ES-I3 (cell line): ENCODE measurements around the gene ERGIC1.

Source experiments
- H3K36me3 ChIP-seq: 2 replicates; pipeline ENCODE4 v1.6.1; 2013; ENCODE audit warnings: mild to moderate bottlenecking, low read length, control low read depth, moderate library complexity; ENCODE audit not compliant: insufficient read depth
- H3K4me1 ChIP-seq: 2 replicates; pipeline ENCODE4 v1.6.1; 2013; ENCODE audit warnings: mild to moderate bottlenecking, control low read depth, low read length; ENCODE audit not compliant: insufficient read depth
- H3K9ac ChIP-seq: 2 replicates; pipeline ENCODE4 v1.6.1; 2013; ENCODE audit warnings: low read depth, mild to moderate bottlenecking, low read length, moderate library complexity
- H3K9me3 ChIP-seq: 2 replicates; pipeline ENCODE4 v1.6.1; 2013; ENCODE audit warnings: mild to moderate bottlenecking, low read length, moderate library complexity; ENCODE audit not compliant: control insufficient read depth, insufficient read depth

ERGIC1 gene

DNA sequence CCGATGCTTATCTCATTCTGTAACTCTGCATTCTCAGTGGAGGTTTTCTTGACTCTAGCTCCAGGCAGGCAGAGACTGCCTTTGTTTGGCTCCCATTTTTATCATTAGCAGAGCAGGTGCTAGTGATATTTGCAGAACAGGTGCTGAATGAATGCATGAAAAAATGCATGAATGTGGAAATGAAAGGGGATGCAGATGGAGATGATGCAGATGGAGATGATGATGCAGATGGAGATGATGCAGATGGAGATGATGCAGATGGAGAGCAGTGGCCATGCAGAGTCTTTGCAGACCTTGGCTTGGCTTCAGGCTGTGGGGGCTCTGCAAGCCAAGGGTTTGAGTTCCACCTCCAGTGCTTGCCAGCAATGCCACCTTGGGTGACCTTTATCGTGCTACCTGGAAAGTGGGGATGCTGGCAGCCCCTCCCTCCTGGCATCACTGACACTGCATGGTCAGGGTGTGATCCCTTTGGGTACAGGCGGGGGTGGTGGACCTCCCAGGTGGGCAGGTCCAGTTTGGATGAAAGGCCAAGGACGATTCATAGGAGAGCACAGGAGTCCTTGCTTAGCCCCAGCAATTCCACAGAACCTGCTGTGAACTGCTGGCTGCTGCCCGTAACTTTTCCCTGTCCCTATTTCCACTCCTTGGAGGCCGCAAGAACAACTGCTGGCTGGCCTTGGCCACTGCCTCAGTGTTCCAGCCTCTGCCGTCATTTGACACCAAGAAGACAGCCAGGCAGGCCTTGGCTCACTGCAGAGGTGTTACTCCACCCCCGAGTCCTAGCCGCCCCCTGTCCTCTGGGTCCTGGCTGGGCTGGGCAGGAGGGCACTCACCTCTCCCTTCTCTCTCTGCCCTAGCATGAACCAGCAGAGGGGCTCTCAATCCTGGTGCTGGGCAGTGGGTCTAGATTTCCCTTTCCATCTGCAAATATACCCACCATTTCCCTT lies 33.0 kb downstream of the ERGIC1 start:
- Histone ChIP-seq H3K9me3 (no peaks in the 10 kb centered on the region), H3K36me3 (peaks cover 3% of the 10 kb centered on the region; the same call in 1 of the 2 replicates), H3K9ac (no peak overlapping the region), H3K4me1 (peaks cover 51% of the 10 kb centered on the region)

DNA sequence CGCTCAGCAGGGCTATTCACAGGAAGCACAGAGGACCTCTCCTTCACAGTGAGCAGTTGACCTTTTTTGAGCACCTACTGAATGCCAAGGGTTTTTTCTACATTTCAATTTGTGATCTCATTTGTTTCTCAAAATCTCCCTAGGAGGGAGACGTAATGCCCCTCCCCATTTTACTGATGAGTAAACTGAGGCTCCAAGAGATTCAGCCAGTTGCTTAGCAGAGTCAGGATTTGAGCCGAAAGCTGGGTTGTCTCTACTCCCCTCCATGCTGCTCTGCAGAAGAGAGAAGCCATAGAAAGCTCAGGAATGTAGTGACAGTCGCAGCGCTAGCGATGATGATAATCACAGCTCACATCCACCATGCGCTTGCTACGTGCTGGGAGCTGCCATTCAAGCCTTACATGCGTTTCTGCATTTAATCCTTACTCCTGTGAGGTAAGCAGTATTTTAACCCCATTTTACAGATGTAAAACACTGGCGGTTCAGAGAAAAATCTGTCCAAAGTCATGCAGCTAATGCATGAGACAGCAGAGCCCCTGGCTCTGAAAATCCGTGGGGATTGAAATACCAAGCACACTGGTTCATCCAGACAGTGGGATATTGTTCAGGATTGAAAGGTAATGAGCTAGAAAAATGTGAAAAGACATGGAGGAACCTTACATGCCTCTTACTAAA lies 33.8 kb downstream of the ERGIC1 start:
- no peaks in the 10 kb centered on the region for H3K9me3 ChIP-seq
- H3K4me1 ChIP-seq: peaks cover 51% of the 10 kb centered on the region
- peaks cover 2% of the 10 kb centered on the region; the same call in 1 of the 2 replicates for H3K36me3 ChIP-seq
- H3K9ac ChIP-seq: no peak overlapping the region

DNA sequence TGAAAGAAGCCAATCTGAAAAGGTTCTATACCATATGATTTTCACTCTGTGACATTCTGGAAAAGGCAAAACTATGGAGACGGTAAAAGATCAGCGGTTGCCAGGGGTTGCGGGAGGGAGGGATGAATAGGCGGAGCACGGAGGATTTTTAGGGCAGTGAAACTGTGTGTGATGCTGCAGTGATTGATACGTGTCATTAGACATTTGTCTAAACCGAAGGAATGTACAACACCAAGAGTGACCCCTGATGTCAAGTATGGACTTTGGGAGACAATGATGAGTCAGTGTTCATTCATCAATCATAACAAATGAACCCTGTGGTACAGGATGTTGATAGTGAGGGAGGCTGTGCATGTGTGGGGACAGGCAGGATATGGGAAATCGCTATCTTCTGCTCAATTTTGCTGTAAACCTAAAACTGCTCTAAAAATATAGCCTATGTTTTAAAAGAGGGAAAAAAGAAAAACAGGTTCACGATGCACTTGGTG lies 34.4 kb downstream of the ERGIC1 start:
- H3K4me1 ChIP-seq: peaks cover 55% of the 10 kb centered on the region
- peaks cover 2% of the 10 kb centered on the region; the same call in 1 of the 2 replicates for H3K36me3 ChIP-seq
- no peaks in the 10 kb centered on the region for H3K9me3 ChIP-seq
- no peak overlapping the region for H3K9ac ChIP-seq

DNA sequence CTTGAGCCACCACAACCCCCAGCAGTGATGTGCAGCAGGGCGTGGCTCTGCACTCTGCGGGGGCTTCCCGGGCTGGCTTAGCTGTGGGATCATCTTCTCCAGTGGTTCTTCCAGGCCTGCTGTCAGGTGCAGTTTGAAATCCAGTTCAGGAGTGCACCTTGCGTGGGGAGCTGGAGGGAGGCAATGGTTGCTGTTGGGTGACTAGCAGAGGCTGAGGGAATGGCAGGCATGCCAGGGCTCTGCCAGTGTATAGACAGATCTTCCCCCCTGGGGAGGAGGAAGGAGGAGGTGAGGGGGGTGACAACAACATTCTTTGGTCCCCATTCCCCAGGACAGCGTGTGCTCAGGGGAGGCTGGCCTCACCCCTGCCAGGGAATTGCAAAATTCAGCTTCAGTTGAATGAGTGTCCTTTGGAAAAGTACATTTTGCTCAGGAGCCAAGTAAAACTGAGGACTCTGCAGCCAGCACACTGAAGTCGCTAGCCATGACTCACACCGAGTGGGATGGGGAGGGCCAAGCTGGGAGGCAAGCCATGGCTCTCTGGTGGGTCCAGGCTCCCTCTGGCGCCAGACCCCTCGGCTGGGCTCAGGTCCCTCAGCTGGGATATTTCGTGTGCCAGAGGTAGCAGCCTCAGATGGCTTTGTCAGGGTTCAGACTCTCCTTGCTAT lies 35.0 kb downstream of the ERGIC1 start:
- Histone ChIP-seq H3K4me1 (peaks cover 55% of the 10 kb centered on the region), H3K36me3 (peaks cover 2% of the 10 kb centered on the region; the same call in 1 of the 2 replicates), H3K9me3 (no peaks in the 10 kb centered on the region), H3K9ac (no peak overlapping the region)

DNA sequence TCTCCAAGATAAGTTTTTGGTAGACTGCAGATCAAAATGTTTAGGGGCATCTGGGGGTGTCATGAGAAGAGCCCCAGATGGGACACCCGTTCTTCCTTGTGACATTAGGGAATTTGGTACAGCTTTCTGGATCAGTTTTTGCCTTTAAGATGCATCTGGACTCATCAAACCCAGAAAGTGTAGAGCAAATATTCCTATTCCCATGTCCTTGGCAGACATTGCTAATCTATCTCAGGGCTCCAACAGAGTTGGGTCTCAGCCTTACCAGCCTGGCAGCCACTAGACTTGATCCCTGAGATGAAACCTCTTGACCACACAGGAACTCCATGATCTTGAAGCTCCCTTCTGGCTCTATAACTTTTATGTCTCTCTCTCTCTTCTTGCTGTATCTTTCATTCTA lies 35.6 kb downstream of the ERGIC1 start:
- Histone ChIP-seq H3K9ac (no peak overlapping the region), H3K4me1 (peaks cover 55% of the 10 kb centered on the region), H3K36me3 (peaks cover 2% of the 10 kb centered on the region; the same call in 1 of the 2 replicates), H3K9me3 (no peaks in the 10 kb centered on the region)

DNA sequence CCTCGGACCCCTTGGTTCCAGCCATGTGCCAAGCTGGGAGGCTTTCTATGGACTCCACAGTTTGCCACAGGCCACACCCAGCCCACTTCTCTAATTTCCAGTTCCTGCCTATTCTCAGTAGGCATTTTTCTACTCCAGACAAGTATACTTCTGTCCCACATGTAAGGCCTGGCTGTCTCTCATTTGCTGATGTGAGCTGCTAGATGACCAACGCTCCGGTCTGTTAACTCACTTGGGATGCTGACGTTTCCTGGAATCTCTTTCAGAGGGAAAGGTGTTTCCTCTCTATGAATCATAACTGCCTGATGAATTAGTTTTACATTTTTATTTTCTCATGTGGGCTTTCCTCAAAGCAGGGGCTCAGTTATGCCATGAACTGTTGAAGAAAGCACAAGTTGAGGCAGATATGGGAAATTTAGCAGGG lies 36.3 kb downstream of the ERGIC1 start:
- Histone ChIP-seq H3K4me1 (peaks cover 55% of the 10 kb centered on the region), H3K9ac (no peak overlapping the region), H3K36me3 (peaks cover 2% of the 10 kb centered on the region; the same call in 1 of the 2 replicates), H3K9me3 (no peaks in the 10 kb centered on the region)

DNA sequence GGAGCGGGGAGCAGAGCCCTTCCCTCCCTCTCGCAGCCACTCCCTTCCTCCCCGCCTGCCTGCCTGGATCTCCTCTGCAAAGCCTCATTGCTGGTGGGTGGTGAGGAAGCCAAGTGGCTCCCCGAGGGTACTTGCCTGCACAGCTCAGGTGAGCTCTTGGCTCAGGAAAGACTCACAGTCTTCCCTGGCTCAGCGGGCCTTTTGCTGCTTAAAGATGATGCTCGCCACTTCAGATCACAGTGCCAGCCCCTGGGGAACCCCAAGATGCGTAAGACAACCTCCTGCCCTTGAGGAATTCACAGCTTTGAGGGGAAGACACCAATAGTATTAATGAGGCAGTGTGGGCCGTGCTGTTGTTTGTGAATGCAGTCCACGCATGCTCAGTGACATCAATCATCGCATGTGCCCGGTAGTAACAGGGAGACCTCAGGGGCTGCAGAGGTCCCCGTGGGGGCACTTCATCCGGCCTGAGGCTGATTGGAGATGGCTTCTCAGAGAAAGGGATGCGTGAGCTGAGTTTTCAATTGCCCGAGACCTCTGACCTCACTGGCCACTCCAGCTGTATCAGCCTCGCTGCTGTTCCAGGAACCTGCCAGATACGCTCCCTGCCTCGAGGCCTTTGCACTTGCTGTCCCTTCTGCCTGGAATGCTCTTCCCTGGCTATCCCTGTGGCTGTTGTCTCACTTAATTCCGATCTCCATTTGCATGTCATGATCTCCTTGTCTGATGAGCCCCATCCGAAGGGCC lies 36.8 kb downstream of the ERGIC1 start:
- peaks cover 55% of the 10 kb centered on the region for H3K4me1 ChIP-seq

DNA sequence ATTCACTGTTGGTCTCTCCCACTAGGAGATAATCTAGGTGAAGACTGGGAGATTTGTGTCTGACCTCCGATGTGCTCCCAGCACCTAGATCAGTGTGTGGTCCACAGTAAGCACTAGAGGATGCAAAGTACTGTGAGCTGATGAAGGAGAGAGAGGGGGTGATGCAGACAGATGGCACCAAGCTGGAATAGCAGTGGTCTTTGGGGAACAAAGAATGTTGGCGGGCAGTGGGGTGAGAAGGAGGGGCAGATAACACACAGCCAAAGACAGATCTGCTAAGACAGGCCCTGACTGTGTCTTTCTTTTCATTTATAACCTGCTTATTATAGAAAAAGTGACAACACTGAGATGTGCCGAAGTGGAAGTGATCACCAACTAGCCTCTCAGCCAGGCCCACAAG lies 37.5 kb downstream of the ERGIC1 start:
- Histone ChIP-seq H3K9ac (no peak overlapping the region), H3K36me3 (peaks cover 2% of the 10 kb centered on the region; the same call in 1 of the 2 replicates), H3K4me1 (peaks cover 49% of the 10 kb centered on the region)

More for the DNA sequence above, 36.8 kb downstream of the ERGIC1 start:
- Histone ChIP-seq H3K36me3 (peaks cover 2% of the 10 kb centered on the region; the same call in 1 of the 2 replicates), H3K9ac (no peak overlapping the region), H3K9me3 (no peaks in the 10 kb centered on the region)

DNA sequence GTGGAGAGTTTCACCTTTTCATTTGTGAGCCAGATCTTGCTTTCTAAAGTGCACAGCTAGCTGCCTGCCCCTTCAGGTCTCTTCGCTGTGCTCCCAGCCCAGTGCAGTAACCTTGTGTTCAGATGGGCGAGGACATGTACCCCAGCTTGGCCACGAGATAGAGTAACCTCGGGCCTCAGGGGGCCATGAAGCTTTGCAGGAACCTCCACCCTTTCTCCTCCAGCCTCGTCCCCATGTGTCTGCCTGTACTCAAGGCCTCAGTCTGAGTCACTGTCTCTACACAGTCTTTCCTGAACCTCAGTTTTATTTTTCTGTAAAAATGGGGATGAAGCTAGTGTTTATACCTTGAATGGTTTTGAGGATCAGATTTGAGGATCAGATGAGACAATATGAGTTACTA lies 37.9 kb downstream of the ERGIC1 start:
- Histone ChIP-seq H3K4me1 (peaks cover 45% of the 10 kb centered on the region), H3K9ac (no peak overlapping the region), H3K9me3 (no peaks in the 10 kb centered on the region), H3K36me3 (peaks cover 2% of the 10 kb centered on the region; the same call in 1 of the 2 replicates)

More for the DNA sequence above, 37.5 kb downstream of the ERGIC1 start:
- no peaks in the 10 kb centered on the region for H3K9me3 ChIP-seq

DNA sequence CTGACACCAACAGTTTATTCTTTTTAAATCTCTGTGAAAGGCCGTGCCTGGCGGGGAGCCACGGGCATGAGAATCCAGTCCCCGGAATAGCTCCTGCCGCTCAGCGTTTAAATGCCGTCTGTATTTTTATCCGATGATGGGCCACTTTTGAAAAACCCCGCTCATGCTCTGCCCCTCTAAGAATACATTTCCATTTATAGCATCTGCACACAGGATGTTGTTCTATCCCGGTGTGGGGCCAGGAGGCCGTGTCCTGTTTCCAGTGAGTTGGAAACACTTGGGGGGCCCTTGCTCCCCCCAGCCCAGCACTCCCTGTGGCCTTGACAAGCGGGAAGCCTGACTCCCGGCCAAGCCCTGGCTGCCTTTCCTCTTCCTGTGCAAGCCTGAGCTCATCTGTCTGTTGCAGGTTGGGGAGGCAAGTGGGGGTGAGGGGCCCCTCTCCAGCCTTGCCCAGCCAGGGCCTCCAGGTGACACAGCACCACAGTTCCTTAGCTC lies 39.0 kb downstream of the ERGIC1 start:
- Histone ChIP-seq H3K9me3 (no peaks in the 10 kb centered on the region), H3K4me1 (peaks cover 34% of the 10 kb centered on the region), H3K9ac (no peak overlapping the region), H3K36me3 (peaks cover 2% of the 10 kb centered on the region; the same call in 1 of the 2 replicates)

DNA sequence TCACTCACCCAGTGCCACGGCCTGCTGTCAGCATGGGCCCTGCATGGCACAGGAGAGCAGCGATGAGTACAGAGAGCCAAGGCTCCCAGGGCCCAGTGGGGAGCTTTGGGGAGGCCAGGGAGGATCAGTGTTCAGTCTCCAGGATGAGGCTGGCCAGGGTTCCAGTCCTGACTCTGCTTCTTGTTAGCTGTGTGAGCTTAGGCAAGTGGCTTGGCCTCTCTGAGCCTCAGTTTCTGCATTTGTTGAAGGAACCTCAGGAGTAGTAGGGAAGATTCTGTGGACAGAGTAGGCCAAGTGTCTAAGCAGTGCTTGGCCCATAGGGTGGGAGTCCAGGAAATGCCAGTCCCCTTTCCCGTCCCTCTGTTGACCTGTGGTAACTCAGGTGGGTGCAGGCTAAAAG lies 39.5 kb downstream of the ERGIC1 start:
- Histone ChIP-seq H3K4me1 (peaks cover 29% of the 10 kb centered on the region), H3K36me3 (peaks cover 2% of the 10 kb centered on the region; the same call in 1 of the 2 replicates), H3K9me3 (no peaks in the 10 kb centered on the region), H3K9ac (no peak overlapping the region)

DNA sequence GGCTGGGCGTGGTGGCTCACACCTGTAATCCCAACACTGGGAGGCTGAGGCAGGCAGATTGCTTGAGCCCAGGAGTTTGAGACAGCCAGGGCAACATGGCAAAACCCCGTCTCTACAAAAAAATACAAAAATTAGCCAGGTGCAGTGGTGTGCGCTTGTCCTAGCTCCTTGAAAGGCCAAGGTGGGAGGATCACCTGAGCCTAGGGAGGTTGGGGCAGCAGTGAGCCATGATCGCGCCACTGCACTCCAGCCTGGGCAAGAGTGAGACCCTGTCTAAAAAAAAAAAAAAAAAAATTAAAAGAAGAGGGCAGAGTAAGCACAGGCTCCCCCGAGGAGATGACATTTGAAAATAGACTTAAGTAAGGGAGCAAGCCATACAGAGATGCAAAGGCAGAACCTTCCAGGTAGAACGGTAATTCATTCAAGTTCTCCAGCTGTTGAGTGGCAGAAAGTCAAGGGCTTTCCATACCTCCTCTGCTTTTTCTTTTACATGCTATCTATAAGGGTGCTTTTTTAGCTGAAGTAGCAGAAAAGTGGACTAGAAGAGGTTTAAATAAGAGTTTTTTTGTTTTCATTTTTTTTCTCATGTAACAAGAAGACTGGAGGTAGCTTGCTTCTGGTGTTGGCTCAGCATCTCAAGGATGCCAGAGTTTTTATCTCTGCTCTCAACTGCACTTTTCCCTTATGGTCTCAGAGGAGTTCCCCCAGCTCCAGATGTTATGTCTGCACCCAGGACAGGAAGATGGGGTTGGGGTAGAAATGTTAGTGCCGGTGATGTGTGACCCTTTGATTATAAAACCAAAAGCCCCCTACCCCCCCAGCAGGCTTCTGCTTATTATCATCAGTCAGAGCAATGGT lies 40.8 kb downstream of the ERGIC1 start:
- peaks cover 2% of the 10 kb centered on the region; the same call in 1 of the 2 replicates for H3K36me3 ChIP-seq
- no peak overlapping the region for H3K9ac ChIP-seq
- H3K4me1 ChIP-seq: peaks cover 17% of the 10 kb centered on the region
- H3K9me3 ChIP-seq: no peaks in the 10 kb centered on the region
